ENCODE measurements around the gene ST6GALNAC5. TPM values are rescaled to one million over a fixed set of nuclear protein-coding genes. Genes with fewer than 3 reads are reported as not detected.

Gene ST6GALNAC5
- total RNA-seq, 1 experiment from 2014 or later = 2.0 TPM

DNA sequence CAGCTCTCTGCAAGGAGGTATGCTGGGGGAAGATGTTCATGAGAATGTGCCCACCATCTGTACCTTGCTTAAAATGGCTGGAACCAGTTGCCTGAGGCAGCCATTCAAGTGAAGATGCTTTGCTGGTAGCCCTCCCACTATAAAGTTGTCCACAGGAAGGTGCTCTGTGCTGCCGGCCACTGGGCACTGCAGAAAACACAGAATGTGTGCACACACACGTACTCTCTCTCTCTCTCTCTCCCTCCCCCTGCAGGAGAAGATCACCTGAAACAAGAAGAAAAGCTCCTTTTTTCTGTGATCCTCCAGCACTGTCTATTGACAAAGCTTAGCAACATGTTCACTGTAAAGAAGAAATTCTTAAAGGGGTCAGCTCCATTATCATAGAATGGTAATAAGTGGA, 217.2 kb downstream of the ST6GALNAC5 start:
- H3K27ac Mint-ChIP-seq (ENCODE audit: unreplicated experiment) = no peak overlapping the region
- no TSS peak for BruUV-seq (replicated peaks)
- no peaks in the 10 kb centered on the region for H3K4me1 Mint-ChIP-seq (ENCODE audit: low read depth, unreplicated experiment)
- no peaks in the 10 kb centered on the region for H3K9me3 Mint-ChIP-seq (ENCODE audit: low read depth, unreplicated experiment)
- no peak for DNase-seq
- CTCF ChIA-PET = no interaction called here
- no peak for TF ChIP-seq CTCF (IDR thresholded peaks at IDR 0.05; ENCODE audit: unreplicated experiment)
- intact Hi-C loops (cut with micrococcal nuclease; ENCODE audit: unreplicated experiment) = no loop called here
- H3K27me3 Mint-ChIP-seq (ENCODE audit: unreplicated experiment) = no peaks in the 10 kb centered on the region
- H3K36me3 Mint-ChIP-seq (ENCODE audit: insufficient read depth, unreplicated experiment) = no peaks in the 10 kb centered on the region
- no peak overlapping the region for H3K4me3 Mint-ChIP-seq (ENCODE audit: low read depth, unreplicated experiment)

- CTCF ChIA-PET = no interaction called here
- H3K27ac Mint-ChIP-seq (ENCODE audit: unreplicated experiment) = no peak overlapping the region
- H3K4me1 Mint-ChIP-seq (ENCODE audit: low read depth, unreplicated experiment) = no peaks in the 10 kb centered on the region
- H3K36me3 Mint-ChIP-seq (ENCODE audit: insufficient read depth, unreplicated experiment) = no peaks in the 10 kb centered on the region
- no TSS peak for BruUV-seq (replicated peaks)
- no peak for DNase-seq
- intact Hi-C loops (cut with micrococcal nuclease; ENCODE audit: unreplicated experiment) = no loop called here
- no peak overlapping the region for H3K4me3 Mint-ChIP-seq (ENCODE audit: low read depth, unreplicated experiment)
- no peaks in the 10 kb centered on the region for H3K27me3 Mint-ChIP-seq (ENCODE audit: unreplicated experiment)
- no peak for TF ChIP-seq CTCF (IDR thresholded peaks at IDR 0.05; ENCODE audit: unreplicated experiment)
- no peaks in the 10 kb centered on the region for H3K9me3 Mint-ChIP-seq (ENCODE audit: low read depth, unreplicated experiment)
Observed at GRCh38 chr1:77085109-77085508, 217.8 kb downstream of the ST6GALNAC5 start.

DNA sequence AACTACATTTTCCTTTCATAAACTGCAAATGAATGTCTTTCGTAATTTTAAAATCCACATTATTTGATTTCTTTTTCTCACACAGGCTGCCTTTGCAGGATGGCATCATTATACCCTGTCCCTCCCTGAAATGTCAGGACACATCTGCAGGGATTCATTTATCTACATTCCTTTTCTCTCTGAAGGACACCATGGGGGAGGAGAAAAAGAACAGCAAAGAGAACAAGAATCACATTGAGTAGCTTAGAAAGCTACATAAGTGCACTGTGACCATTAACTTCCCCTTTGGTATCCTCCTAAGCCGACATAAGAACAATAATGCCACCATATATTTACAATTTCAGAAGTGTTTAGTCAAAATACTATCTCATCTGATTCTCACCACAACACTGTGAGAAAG, 222.5 kb downstream of the ST6GALNAC5 start:
- CTCF ChIA-PET = no interaction called here
- intact Hi-C loops (cut with micrococcal nuclease; ENCODE audit: unreplicated experiment) = no loop called here
- Mint-ChIP-seq H3K9me3 (ENCODE audit: low read depth, unreplicated experiment) (no peaks in the 10 kb centered on the region), H3K27me3 (ENCODE audit: unreplicated experiment) (no peaks in the 10 kb centered on the region), H3K36me3 (ENCODE audit: insufficient read depth, unreplicated experiment) (no peaks in the 10 kb centered on the region), H3K27ac (ENCODE audit: unreplicated experiment) (no peak overlapping the region), H3K4me1 (ENCODE audit: low read depth, unreplicated experiment) (no peaks in the 10 kb centered on the region), H3K4me3 (ENCODE audit: low read depth, unreplicated experiment) (no peak overlapping the region)
- no peak for TF ChIP-seq CTCF (IDR thresholded peaks at IDR 0.05; ENCODE audit: unreplicated experiment)
- DNase-seq = no peak
- no TSS peak for BruUV-seq (replicated peaks)

- no TSS peak for BruUV-seq (replicated peaks)
- H3K4me1 Mint-ChIP-seq (ENCODE audit: low read depth, unreplicated experiment) = no peaks in the 10 kb centered on the region
- DNase-seq = no peak
- no peaks in the 10 kb centered on the region for H3K36me3 Mint-ChIP-seq (ENCODE audit: insufficient read depth, unreplicated experiment)
- H3K4me3 Mint-ChIP-seq (ENCODE audit: low read depth, unreplicated experiment) = no peak overlapping the region
- no peak for TF ChIP-seq CTCF (IDR thresholded peaks at IDR 0.05; ENCODE audit: unreplicated experiment)
- intact Hi-C loops (cut with micrococcal nuclease; ENCODE audit: unreplicated experiment) = no loop called here
- H3K27me3 Mint-ChIP-seq (ENCODE audit: unreplicated experiment) = no peaks in the 10 kb centered on the region
- CTCF ChIA-PET = no interaction called here
- H3K9me3 Mint-ChIP-seq (ENCODE audit: low read depth, unreplicated experiment) = no peaks in the 10 kb centered on the region
- H3K27ac Mint-ChIP-seq (ENCODE audit: unreplicated experiment) = no peak overlapping the region
Observed at GRCh38 chr1:77095236-77095635, 228.0 kb downstream of the ST6GALNAC5 start.
